Right lobe of liver (tissue), 6 donors: ENCODE measurements around the gene BMP8B. TPM values are rescaled to one million over a fixed set of nuclear protein-coding genes. Genes with fewer than 3 reads are reported as not detected.
"Not testable (repeated sequence)": the region's sequence is repeated elsewhere in the genome, so short reads cannot be mapped to it uniquely, and the experiment has no call there.

Experiments
- ATAC-seq, 4 donors: fragments of 200-7000 bp; cut with Tn5 transposase; one replicate each; pipeline ENCODE4 v1.9.1; 2020; ENCODE audit warnings: mild to moderate bottlenecking in 4 of 4, moderate library complexity in 4 of 4
- DNase-seq, 3 donors: peaks; one replicate each; pipeline ENCODE4 v3.0.0-alpha.2; 2020
- H3K27ac ChIP-seq, 3 donors: fragments of 200-600 bp; one replicate each; pipeline ENCODE4 v1.8.0; 2022
- H3K27me3 ChIP-seq, 2 donors: fragments of 200-600 bp; one replicate each; pipeline ENCODE4 v1.8.0; 2022
- H3K36me3 ChIP-seq, 4 donors: fragments of 200-600 bp; sonication (generic) in 1 of 4; one replicate each; pipeline versions ENCODE4 v1.5.1 to v1.8.0; 2017 to 2022; ENCODE audit warnings: control low read depth in 1 of 4
- H3K4me1 ChIP-seq, 4 donors: fragments of 200-600 bp; sonication (generic) in 1 of 4; one replicate each; pipeline versions ENCODE4 v1.5.1 to v1.8.0; 2017 to 2022; ENCODE audit warnings: control low read depth in 1 of 4
- H3K4me3 ChIP-seq, 3 donors: fragments of 200-600 bp; one replicate each; pipeline ENCODE4 v1.8.0; 2022
- H3K9me3 ChIP-seq, 4 donors: fragments of 200-600 bp; sonication (generic) in 1 of 4; one replicate each; pipeline versions ENCODE4 v1.5.1 to v1.8.0; 2017 to 2022; ENCODE audit warnings: control low read depth in 1 of 4
- POLR2A ChIP-seq: fragments of 450-650 bp; IDR thresholded peaks from one replicate; pipeline ENCODE4 v1.6.1; 2017; ENCODE audit warnings: antibody characterized with exemption, mild to moderate bottlenecking
- WGBS: methylation state at CpG from one replicate; pipeline ENCODE4 v1.1.6; 2018; ENCODE audit warnings: low coverage, low lambda C conversion rate; ENCODE audit not compliant: insufficient coverage; ENCODE audit errors: missing lambda C conversion rate; 5-methylcytosine and 5-hydroxymethylcytosine counted together
- intact Hi-C, 2 donors: fragments of 100-400 bp; cut with DNase I; formaldehyde crosslinking; loops; one replicate each; pipeline versions ENCODE4 v1.11.2 to v1.14.1; 2022
- total RNA-seq, 6 experiments: library from RNA; depleted of rRNA in 2 of 6; stranded (reverse); fragments of >200 nt in 2 of 6; fragmentation: NEBNext Ultra II Directional in 3 of 6; extraction: Animal tissue kit (Norgen Biotek cat#: 25700) in 3 of 6; gene quantifications; one replicate each; pipeline versions ENCODE4 v1.1.0 to v1.2.4, GENCODE V29; 2016 to 2023
- TF ChIP-seq, protein P1 (sequence below), 4 donors: fragments of 200-600 bp in 3 of 4; fragments of 450-650 bp in 1 of 4; IDR thresholded peaks; one replicate each; pipeline versions ENCODE4 v1.5.1 to v1.8.0; 2016 to 2022; ENCODE audit warnings: antibody characterized with exemption in 4 of 4, mild to moderate bottlenecking in 2 of 4
- donor health status: DM: no; HTN: yes; CAD: no.
- donor health status: DM: no; HTN: no; CAD: no.
- donor health status: DM: no; HTN: no; CAD: no.
- donor health status: DM: no; HTN: yes; CAD: no.
- donor health status: DM: no; HTN: yes; CAD: no.

Gene BMP8B
- total RNA-seq, 6 experiments from 2014 or later = 0.04 to 2.2 (median 0.79) TPM

DNA sequence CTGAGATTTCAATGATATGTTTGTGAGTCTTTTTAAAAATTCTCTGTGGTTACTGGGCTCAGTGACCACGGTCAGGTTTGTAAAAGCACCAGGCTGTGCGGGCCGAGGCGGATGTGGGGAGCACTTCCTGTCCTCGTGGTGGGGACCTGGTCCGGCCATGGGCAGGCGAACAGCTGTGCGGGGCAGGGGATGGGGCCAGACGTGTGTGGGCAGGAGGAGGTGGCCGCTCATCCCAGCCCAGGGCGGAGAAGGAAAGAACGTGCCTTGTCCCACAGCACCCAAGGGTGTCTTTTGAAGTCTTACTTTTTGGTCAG, 12.3 kb downstream of the BMP8B start:
- 60% methylated on average over 12 of the region's 12 CpGs for WGBS

DNA sequence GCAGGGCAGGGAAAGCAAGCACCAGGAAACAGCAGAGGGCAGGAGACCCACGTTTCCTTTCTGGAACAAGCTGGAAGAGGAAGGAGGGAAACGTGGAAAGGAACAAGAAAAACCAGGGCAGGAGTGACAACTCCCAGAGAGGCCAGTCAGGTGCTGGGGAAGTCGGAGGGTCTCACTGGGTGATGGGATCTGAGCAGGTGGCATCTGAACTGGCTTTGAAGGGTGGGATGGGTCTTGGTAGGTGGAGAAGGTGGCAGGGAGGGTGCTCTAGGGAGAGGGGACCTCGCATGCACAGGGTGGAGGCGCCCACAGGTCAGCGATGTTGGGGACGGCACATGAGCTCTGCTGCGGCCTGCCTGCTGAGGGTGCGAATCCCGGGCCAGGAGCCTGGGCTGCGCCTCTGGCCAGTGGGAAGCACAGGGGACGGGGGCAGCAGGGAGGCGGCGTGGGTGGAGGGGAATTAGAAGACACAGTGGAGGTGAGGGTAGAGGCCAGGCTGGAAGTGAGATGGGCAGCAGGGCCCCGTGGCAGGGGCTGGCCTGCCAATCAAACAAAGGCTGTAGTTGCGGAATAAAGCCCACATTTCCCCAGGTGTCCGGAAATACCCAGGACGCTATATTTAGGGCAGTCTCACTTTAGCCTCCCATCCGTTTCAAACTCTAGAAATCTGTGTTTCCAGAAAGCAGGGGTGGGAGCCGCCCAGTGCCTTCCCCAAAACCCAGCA, 12.8 kb downstream of the BMP8B start:
- H3K36me3 ChIP-seq, H3K27me3 ChIP-seq, intact Hi-C loops, H3K4me1 ChIP-seq, H3K9me3 ChIP-seq, ATAC-seq, H3K4me3 ChIP-seq, H3K27ac ChIP-seq: not testable (repeated sequence)
- WGBS = 60% methylated on average over 3 of the region's 20 CpGs
- DNase-seq = peak in 1 of 3 donors; percentile 41

More for the DNA sequence above, 12.3 kb downstream of the BMP8B start:
- Histone ChIP-seq H3K4me1 (no peaks in the 10 kb centered on the region), H3K27ac (no peak overlapping the region), H3K9me3 (no peaks in the 10 kb centered on the region), H3K4me3 (no peak overlapping the region), H3K27me3 (no peaks in the 10 kb centered on the region), H3K36me3 (no peaks in the 10 kb centered on the region)
- TF ChIP-seq, protein P1, sequence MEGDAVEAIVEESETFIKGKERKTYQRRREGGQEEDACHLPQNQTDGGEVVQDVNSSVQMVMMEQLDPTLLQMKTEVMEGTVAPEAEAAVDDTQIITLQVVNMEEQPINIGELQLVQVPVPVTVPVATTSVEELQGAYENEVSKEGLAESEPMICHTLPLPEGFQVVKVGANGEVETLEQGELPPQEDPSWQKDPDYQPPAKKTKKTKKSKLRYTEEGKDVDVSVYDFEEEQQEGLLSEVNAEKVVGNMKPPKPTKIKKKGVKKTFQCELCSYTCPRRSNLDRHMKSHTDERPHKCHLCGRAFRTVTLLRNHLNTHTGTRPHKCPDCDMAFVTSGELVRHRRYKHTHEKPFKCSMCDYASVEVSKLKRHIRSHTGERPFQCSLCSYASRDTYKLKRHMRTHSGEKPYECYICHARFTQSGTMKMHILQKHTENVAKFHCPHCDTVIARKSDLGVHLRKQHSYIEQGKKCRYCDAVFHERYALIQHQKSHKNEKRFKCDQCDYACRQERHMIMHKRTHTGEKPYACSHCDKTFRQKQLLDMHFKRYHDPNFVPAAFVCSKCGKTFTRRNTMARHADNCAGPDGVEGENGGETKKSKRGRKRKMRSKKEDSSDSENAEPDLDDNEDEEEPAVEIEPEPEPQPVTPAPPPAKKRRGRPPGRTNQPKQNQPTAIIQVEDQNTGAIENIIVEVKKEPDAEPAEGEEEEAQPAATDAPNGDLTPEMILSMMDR (IDR thresholded peaks at IDR 0.05) = no peak
- no peak for TF ChIP-seq POLR2A
- ATAC-seq (no peak), DNase-seq (no peak)
- intact Hi-C loops = no loop called here

DNA sequence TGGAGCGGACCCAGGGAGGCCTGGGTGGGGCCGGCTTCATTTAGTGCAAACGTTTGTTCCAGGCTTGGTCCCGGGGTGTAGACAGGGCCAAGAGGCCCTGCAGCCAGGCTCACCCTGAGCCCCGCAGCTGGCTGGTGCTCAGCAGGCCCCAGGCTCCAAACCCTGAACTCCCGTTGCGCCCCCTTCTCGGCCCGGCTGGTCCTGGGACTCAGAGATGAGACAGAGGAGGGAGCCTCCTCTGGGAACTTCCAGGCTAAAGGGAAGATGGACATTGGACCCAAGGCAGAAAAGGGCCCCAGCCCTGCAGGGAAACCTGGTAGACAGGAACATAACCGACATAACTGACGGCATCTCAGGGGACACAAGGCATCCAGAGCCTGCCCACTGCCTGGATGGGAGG, 13.5 kb downstream of the BMP8B start:
- H3K27me3 ChIP-seq, H3K4me1 ChIP-seq, H3K36me3 ChIP-seq, intact Hi-C loops, H3K27ac ChIP-seq, H3K9me3 ChIP-seq, H3K4me3 ChIP-seq, ATAC-seq: not testable (repeated sequence)
- peak in 1 of 3 donors; percentile 15 for DNase-seq
- WGBS = no CpG with 5 or more reads among the region's 11 CpGs

DNA sequence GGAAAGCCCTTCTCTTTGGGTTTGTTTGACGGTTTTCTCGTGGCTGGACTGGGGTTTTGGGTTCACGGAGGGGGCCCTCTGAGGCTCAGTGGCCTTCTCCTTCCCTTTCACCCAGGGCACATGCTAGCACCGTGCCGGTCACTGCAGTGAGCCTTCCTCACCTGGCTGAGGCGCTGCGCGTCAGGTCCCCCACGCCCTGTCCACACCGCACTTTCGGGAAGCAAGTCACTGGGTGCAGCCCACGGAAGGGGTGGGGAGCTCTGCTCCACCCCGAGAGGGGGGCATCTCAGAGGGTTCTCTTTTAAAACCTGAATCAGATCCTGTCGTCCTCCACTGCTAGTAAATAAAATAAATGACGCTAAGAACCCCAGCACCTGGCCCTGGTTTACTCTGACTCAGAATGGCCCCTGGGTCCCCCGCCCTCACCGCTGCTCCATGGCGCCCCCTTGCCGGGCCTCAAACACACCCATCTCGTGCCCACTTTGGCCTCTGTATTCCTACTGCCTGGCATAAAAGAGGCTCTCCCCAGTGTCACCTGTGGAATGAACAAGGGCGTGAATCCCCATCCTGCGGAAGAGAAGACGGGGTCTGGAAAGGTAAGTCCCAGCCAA, 15.2 kb downstream of the BMP8B start:
- H3K4me3 ChIP-seq, H3K27me3 ChIP-seq, ATAC-seq, DNase-seq, H3K9me3 ChIP-seq, H3K36me3 ChIP-seq, intact Hi-C loops, H3K4me1 ChIP-seq, H3K27ac ChIP-seq: not testable (repeated sequence)
- no CpG with 5 or more reads among the region's 23 CpGs for WGBS

DNA sequence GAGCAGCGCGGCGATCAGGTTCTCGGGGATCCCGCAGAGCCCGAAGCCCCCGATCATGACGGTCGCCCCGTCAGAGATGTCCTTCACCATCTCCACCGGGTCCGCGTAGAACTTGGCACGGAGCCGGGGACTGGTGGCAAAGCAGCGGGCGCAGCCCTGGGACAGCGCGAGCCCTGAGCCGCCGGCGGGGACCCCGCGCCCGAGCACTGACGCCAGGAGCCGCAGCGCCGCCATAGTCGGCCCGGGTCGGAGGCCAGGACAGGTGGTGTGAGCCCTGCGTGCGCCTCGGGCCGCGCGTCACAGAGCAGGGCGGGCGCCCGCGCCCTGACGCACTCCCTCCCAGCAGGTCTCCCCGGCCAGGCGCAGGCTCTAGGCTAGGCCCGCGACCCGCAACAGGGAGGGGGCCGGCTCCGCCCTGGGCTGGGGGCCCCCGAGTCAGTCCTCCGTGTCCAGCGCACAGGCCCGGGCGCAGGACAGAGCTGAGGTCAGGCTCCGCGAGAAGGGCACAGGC, 17.6 kb downstream of the BMP8B start, which contains the start of gene OXCT2:
Gene OXCT2 (minus strand): TSS at position 327 of the 511 bp plus-strand sequence. CDS start 93 bp downstream, at position 234.
- H3K9me3 ChIP-seq = not testable (repeated sequence)
- no CpG with 5 or more reads among the region's 57 CpGs for WGBS

DNA sequence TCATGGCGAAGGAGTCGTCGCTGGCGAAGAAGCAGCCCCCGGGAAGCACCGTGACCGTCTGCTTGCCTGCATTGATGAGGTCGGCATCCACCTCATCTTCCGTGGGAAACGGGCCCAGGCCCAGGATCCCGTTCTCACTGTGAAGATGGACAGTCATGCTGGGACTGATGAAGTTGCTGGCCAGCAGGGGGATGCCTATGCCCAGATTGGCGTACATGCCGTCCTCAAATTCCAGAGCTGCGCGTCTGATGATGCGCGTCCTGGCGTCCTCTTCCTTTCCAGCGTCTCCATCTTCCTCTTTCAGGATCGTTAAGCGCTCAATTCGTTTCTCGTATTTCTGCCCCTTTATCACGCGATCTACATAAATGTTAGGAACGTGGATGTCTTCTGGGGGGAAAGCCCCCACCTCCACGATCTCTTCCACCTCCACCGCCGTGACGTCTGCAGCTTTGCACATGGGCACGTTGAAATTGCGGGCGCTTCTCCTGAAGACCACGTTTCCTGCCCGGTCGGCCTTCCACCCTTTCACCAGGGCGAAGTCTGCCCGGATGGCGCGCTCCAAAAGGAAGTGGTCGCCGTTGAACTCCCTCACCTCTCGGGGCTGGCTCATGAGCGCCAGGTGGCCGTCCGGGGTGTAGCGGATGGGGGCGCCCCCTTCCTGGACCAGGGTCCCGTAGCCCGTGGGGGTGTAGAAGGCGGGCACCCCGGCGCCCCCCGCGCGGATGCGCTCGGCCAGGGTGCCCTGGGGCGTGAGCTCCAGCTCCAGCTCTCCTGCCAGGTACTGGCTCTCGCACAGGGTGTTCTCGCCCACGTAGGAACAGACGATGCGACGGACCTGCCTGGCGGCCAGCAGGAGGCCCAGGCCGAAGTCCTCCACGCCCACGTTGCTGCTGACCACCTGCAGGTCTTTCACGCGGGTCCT, 18.3 kb downstream of the BMP8B start:
- intact Hi-C loops, H3K27ac ChIP-seq, H3K27me3 ChIP-seq, H3K36me3 ChIP-seq, H3K4me3 ChIP-seq, H3K9me3 ChIP-seq, H3K4me1 ChIP-seq: not testable (repeated sequence)
- DNase-seq (peak in 1 of 3 donors; percentile 7), ATAC-seq (peak; percentile 17 to 52 (median 28))
- WGBS = 16% methylated on average over 15 of the region's 71 CpGs

More for the DNA sequence above, 17.6 kb downstream of the BMP8B start, which contains the start of gene OXCT2:
- H3K27ac ChIP-seq, H3K36me3 ChIP-seq, H3K27me3 ChIP-seq, DNase-seq, H3K4me3 ChIP-seq, intact Hi-C loops, H3K4me1 ChIP-seq: not testable (repeated sequence)
- peak; percentile 23 to 45 (median 27) for ATAC-seq

DNA sequence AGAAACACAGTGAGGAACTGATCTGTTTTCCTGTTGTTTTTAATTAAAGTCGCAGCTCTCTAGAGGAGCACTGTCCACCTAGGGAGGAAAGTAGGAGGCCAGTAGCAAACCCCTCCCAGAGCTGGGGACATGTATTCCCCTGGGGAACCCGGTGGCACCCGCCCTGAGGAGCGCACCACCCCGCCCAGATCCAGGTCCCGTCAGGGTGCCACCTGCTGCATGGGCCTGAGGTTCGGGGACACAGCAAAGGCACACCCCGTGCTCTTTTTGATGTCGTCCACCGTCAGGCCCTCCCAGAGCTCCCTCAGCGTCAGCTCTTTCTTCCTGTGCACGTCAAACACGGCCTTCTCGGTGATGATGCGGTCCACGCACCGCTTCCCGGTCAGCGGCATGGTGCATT, 19.2 kb downstream of the BMP8B start:
- H3K4me1 ChIP-seq, DNase-seq, H3K36me3 ChIP-seq, H3K27ac ChIP-seq, H3K9me3 ChIP-seq, ATAC-seq, H3K27me3 ChIP-seq, H3K4me3 ChIP-seq, intact Hi-C loops: not testable (repeated sequence)
- 72% methylated on average over 2 of the region's 19 CpGs for WGBS

DNA sequence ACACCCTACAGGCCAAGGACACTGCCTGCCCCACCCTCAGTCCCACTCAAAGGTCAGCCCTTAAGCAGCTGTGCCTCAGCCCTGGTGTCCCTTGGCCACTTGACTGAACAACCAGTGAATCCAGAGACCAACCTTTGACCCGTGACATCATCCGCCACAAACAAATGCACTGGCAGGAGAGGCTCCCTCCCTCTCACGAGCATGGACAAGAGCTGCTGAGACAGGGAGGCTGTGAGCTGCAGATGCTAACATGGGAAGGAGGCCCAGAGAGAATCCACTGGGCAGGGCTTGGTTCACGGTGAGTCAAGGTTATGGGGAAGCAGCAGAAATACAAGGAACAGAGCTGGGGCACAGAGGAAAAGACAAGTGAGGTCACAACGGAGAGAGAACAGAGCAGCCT, 22.2 kb downstream of the BMP8B start:
- peak; percentile 87 to 95 (median 88) for ATAC-seq

DNA sequence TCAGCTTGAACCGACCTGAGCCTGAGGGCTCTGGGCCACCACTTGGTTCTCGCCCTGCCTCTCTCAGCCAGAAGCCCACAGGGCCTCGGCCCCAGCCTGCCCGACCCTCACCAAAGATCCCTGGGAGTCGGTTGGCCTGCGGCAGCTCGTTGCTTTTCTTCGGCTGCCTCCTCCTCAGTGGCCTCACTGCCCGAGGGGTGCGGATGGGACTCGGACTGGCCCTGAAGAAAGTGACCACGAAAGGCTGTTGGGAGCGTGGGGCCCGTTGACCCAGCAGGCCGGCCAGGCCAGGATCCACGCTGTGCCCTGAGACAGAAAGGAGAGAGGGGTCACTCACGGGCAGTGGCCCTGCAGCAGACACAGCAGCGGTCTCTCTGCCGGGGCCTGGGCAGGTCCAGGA, 24.2 kb downstream of the BMP8B start:
- ATAC-seq, H3K27me3 ChIP-seq, H3K9me3 ChIP-seq, intact Hi-C loops, H3K4me1 ChIP-seq, H3K27ac ChIP-seq, H3K36me3 ChIP-seq, H3K4me3 ChIP-seq: not testable (repeated sequence)
- WGBS = no CpG with 5 or more reads among the region's 19 CpGs
- DNase-seq = peak in 1 of 3 donors; percentile 20

More for the DNA sequence above, 22.2 kb downstream of the BMP8B start:
- H3K4me3 ChIP-seq, H3K27me3 ChIP-seq, H3K9me3 ChIP-seq, intact Hi-C loops, H3K27ac ChIP-seq, H3K4me1 ChIP-seq, H3K36me3 ChIP-seq: not testable (repeated sequence)
- DNase-seq = peak in 1 of 3 donors; percentile 12
- 21% methylated on average over 3 of the region's 5 CpGs for WGBS
